Amniotic epithelial cell (primary cell): ENCODE measurements around the gene PRKAG2.
A peak's percentile ranks its signal among the peaks of the same experiment; 100 is the strongest.
"Not testable (repeated sequence)": the region's sequence is repeated elsewhere in the genome, so short reads cannot be mapped to it uniquely, and the experiment has no call there.

Experiments used
- DNase-seq: peaks from one replicate; pipeline ENCODE4 v3.0.0-alpha.2; 2010; ENCODE audit warnings: low read depth

Gene PRKAG2

GRCh38 chr7:151876899-151877777 is at the start of gene PRKAG2:
Gene PRKAG2 (minus strand): TSS chr7:151877115. CDS start chr7:151876620, 495 bp downstream.
- DNase-seq = no peak

GRCh38 chr7:151926336-151926712 is 49.4 kb upstream of the PRKAG2 start:
- no peak for DNase-seq

- DNase-seq = no peak
These were observed 48.8 kb upstream of the PRKAG2 start for GRCh38 chr7:151925446-151926335.

- DNase-seq = no peak
These were observed 47.6 kb upstream of the PRKAG2 start for GRCh38 chr7:151924508-151924907.

GRCh38 chr7:151924001-151924400 is 47.1 kb upstream of the PRKAG2 start:
- DNase-seq = no peak

- peak; percentile 25 for DNase-seq
These were observed 46.4 kb upstream of the PRKAG2 start for GRCh38 chr7:151923097-151923876.

GRCh38 chr7:151921451-151921850 is 44.5 kb upstream of the PRKAG2 start:
- no peak for DNase-seq

GRCh38 chr7:151920488-151920887 is 43.6 kb upstream of the PRKAG2 start:
- no peak for DNase-seq

- DNase-seq = no peak
These were observed 42.7 kb upstream of the PRKAG2 start for GRCh38 chr7:151919595-151919994.

- no peak for DNase-seq
These were observed 41.6 kb upstream of the PRKAG2 start for GRCh38 chr7:151918510-151918843.

GRCh38 chr7:151917791-151918509 is 41.0 kb upstream of the PRKAG2 start:
- DNase-seq = no peak

- no peak for DNase-seq
These were observed 37.1 kb upstream of the PRKAG2 start for GRCh38 chr7:151914051-151914450.

GRCh38 chr7:151910655-151911054 is 33.7 kb upstream of the PRKAG2 start:
- DNase-seq = not testable (repeated sequence)

GRCh38 chr7:151907115-151907514 is 30.2 kb upstream of the PRKAG2 start:
- DNase-seq = not testable (repeated sequence)

GRCh38 chr7:151905766-151906165 is 28.9 kb upstream of the PRKAG2 start:
- DNase-seq = no peak

- DNase-seq = no peak
These were observed 28.4 kb upstream of the PRKAG2 start for GRCh38 chr7:151905353-151905752.

- no peak for DNase-seq
These were observed 27.4 kb upstream of the PRKAG2 start for GRCh38 chr7:151904270-151904669.

- no peak for DNase-seq
These were observed 26.5 kb upstream of the PRKAG2 start for GRCh38 chr7:151903249-151904032.

- DNase-seq = no peak
These were observed 25.4 kb upstream of the PRKAG2 start for GRCh38 chr7:151902311-151902710.

- DNase-seq = no peak
These were observed 24.9 kb upstream of the PRKAG2 start for GRCh38 chr7:151901828-151902227.
